K562 (cell line): ENCODE measurements around the gene RXFP1. TPM values are rescaled to one million over a fixed set of nuclear protein-coding genes. Genes with fewer than 3 reads are reported as not detected.
A peak's percentile ranks its signal among the peaks of the same experiment; 100 is the strongest.

Source experiments
- ARHGAP35 ChIP-seq: fragments of 450-650 bp; IDR thresholded peaks from 2 replicates; pipeline ENCODE4 v1.6.1; 2018; ENCODE audit not compliant: partially characterized antibody
- FOSL1 ChIP-seq: fragments of 200-800 bp; sonication (Bioruptor generic); conservative IDR thresholded peaks from 2 replicates; pipeline ENCODE4 v1.6.1; 2016; ENCODE audit warnings: missing genetic modification characterization, missing compliant biosample characterization
- NR1H2 ChIP-seq: sonication (generic); formaldehyde crosslinking; IDR thresholded peaks from 2 replicates; pipeline ENCODE4 v1.4.0; 2020; ENCODE audit warnings: mild to moderate bottlenecking, missing genetic modification reagents
- ZNF224 ChIP-seq: sonication (generic); formaldehyde crosslinking; IDR thresholded peaks from 2 replicates; pipeline ENCODE4 v1.8.0; 2022; ENCODE audit warnings: mild to moderate bottlenecking, missing genetic modification reagents
- ZNF282 ChIP-seq: sonication (generic); formaldehyde crosslinking; IDR thresholded peaks from 2 replicates; pipeline ENCODE4 v1.8.1; 2023; ENCODE audit warnings: missing genetic modification reagents
- ZNF511 ChIP-seq: sonication (generic); formaldehyde crosslinking; IDR thresholded peaks from 2 replicates; pipeline ENCODE4 v1.8.0; 2022; ENCODE audit warnings: mild to moderate bottlenecking, missing genetic modification reagents
- ZNF696 ChIP-seq: fragments of 250-450 bp; sonication (Bioruptor Pico); conservative IDR thresholded peaks from 2 replicates; pipeline ENCODE4 v1.4.0; 2020; ENCODE audit warnings: mild to moderate bottlenecking, moderate library complexity
- polyA plus RNA-seq, 8 experiments: library from polyadenylated mRNA; depleted of rRNA in 4 of 8; stranded (reverse) in 5 of 8; unstranded in 3 of 8; fragments of >200 nt; fragmentation: Nextera tagmentation in 2 of 8; fragmentation: Illumina TruSeq in 1 of 8; extraction: Ambion mirVana in 2 of 8; extraction: Trizol in 1 of 8; gene quantifications; 2 replicates each; pipeline versions ENCODE4 v1.2.1 to v1.2.3, GENCODE V29; 2011 to 2014; ENCODE audit warnings: inconsistent platforms in 1 of 8, missing spikeins in 1 of 8
- total RNA-seq, 7 experiments: library from RNA; depleted of rRNA in 6 of 7; stranded (reverse); fragments of >200 nt in 6 of 7; fragmentation: Illumina TruSeq in 2 of 7; extraction: Trizol in 2 of 7; gene quantifications; 2 replicates each; pipeline versions ENCODE4 v1.2.1 to v1.2.3, GENCODE V29; 2011 to 2021; ENCODE audit warnings: low replicate concordance in 1 of 7
- TF ChIP-seq, protein P1 (sequence below): fragments of 450-650 bp; IDR thresholded peaks from 2 replicates; pipeline ENCODE4 v1.6.1; 2016; ENCODE audit warnings: mild to moderate bottlenecking
- TF ChIP-seq, protein P2 (sequence below), 2 experiments: fragments of 450-650 bp in 1 of 2; sonication (generic) in 1 of 2; formaldehyde crosslinking in 1 of 2; IDR thresholded peaks in 1 of 2; conservative IDR thresholded peaks in 1 of 2; 2 replicates each; pipeline versions ENCODE4 v1.6.1 to v1.8.1; 2016 to 2023; ENCODE audit warnings: mild to moderate bottlenecking in 2 of 2, moderate library complexity in 2 of 2, inconsistent platforms in 1 of 2, missing genetic modification reagents in 1 of 2
- TF ChIP-seq, protein P3 (sequence below), 2 experiments: fragments of 450-650 bp in 1 of 2; sonication (generic) in 1 of 2; formaldehyde crosslinking in 1 of 2; IDR thresholded peaks; 2 replicates each; pipeline versions ENCODE4 v1.7.1 to v1.9.0; 2016 to 2022; ENCODE audit warnings: inconsistent platforms in 1 of 2, mild to moderate bottlenecking in 1 of 2, missing genetic modification reagents in 1 of 2

Gene RXFP1
- total and polyA plus RNA-seq, 9 of the 15 experiments (the other 6 are each of a cell fraction or from before 2014, with no cell fraction given), result 0.03 to 0.06 (median 0.04) TPM; not detected in 6

- TF ChIP-seq, protein P1, sequence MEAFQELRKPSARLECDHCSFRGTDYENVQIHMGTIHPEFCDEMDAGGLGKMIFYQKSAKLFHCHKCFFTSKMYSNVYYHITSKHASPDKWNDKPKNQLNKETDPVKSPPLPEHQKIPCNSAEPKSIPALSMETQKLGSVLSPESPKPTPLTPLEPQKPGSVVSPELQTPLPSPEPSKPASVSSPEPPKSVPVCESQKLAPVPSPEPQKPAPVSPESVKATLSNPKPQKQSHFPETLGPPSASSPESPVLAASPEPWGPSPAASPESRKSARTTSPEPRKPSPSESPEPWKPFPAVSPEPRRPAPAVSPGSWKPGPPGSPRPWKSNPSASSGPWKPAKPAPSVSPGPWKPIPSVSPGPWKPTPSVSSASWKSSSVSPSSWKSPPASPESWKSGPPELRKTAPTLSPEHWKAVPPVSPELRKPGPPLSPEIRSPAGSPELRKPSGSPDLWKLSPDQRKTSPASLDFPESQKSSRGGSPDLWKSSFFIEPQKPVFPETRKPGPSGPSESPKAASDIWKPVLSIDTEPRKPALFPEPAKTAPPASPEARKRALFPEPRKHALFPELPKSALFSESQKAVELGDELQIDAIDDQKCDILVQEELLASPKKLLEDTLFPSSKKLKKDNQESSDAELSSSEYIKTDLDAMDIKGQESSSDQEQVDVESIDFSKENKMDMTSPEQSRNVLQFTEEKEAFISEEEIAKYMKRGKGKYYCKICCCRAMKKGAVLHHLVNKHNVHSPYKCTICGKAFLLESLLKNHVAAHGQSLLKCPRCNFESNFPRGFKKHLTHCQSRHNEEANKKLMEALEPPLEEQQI, result peak; percentile 77
- TF ChIP-seq, protein P2, sequence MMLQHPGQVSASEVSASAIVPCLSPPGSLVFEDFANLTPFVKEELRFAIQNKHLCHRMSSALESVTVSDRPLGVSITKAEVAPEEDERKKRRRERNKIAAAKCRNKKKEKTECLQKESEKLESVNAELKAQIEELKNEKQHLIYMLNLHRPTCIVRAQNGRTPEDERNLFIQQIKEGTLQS (IDR thresholded peaks at IDR 0.05), result peak; percentile 100
- TF ChIP-seq, protein P2 (CRISPR knock-in tag; conservative IDR thresholded peaks at IDR 0.05), result peak; percentile 100
- peak; percentile 60; the same call in 1 of the 2 replicates for TF ChIP-seq FOSL1 (tag)
- no peak for TF ChIP-seq ZNF282 (CRISPR knock-in tag)
- no peak for TF ChIP-seq ZNF224 (CRISPR knock-in tag)
- TF ChIP-seq ZNF511 (CRISPR knock-in tag), result peak; percentile 91; the same call in 1 of the 2 replicates
- 0 out of 2 replicates have a peak, but pooled peaks have one; percentile 88 for TF ChIP-seq NR1H2
- TF ChIP-seq ZNF696, result no peak
- TF ChIP-seq, protein P3, sequence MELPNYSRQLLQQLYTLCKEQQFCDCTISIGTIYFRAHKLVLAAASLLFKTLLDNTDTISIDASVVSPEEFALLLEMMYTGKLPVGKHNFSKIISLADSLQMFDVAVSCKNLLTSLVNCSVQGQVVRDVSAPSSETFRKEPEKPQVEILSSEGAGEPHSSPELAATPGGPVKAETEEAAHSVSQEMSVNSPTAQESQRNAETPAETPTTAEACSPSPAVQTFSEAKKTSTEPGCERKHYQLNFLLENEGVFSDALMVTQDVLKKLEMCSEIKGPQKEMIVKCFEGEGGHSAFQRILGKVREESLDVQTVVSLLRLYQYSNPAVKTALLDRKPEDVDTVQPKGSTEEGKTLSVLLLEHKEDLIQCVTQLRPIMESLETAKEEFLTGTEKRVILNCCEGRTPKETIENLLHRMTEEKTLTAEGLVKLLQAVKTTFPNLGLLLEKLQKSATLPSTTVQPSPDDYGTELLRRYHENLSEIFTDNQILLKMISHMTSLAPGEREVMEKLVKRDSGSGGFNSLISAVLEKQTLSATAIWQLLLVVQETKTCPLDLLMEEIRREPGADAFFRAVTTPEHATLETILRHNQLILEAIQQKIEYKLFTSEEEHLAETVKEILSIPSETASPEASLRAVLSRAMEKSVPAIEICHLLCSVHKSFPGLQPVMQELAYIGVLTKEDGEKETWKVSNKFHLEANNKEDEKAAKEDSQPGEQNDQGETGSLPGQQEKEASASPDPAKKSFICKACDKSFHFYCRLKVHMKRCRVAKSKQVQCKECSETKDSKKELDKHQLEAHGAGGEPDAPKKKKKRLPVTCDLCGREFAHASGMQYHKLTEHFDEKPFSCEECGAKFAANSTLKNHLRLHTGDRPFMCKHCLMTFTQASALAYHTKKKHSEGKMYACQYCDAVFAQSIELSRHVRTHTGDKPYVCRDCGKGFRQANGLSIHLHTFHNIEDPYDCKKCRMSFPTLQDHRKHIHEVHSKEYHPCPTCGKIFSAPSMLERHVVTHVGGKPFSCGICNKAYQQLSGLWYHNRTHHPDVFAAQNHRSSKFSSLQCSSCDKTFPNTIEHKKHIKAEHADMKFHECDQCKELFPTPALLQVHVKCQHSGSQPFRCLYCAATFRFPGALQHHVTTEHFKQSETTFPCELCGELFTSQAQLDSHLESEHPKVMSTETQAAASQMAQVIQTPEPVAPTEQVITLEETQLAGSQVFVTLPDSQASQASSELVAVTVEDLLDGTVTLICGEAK (IDR thresholded peaks at IDR 0.05), result peak; percentile 78
- TF ChIP-seq, protein P3 (CRISPR knock-in tag; IDR thresholded peaks at IDR 0.05), result no peak
- TF ChIP-seq ARHGAP35, result no peak
Observed at GRCh38 chr4:158671915-158672806, 150.5 kb downstream of the RXFP1 start, which contains the start of gene ETFDH (continued).
